Stimulated activated naive CD4-positive, alpha-beta T cell (primary cell): Measurements from ENCODE around the gene OXSR1.
"Not testable (repeated sequence)": the region's sequence is repeated elsewhere in the genome, so short reads cannot be mapped to it uniquely, and the experiment has no call there.

ENCODE experiments used
- DNase-seq, 6 experiments: peaks; one replicate each; lab custom pipeline; 2025; lab: John Stamatoyannopoulos, UW

The OXSR1 gene

DNA sequence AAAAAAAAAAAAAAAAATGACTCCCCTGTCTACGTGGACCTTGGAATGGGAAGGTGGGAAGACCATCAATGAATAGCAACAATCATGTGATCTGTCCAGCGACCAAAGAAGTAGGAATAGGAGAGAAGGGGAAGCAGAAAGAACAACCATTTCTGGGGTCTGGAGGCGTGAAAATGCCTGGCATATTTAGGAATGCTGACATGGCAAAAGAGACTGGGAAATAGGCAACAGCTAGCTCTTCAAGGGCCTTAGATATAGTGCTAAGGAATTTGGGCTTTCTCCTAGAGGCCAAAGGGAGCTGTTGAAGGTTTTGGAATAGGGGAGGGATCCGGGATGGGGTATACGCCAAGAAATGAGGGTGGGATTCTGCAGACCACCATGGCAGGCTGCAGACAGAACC lies 106.2 kb downstream of the OXSR1 start:
- no peak for DNase-seq

GRCh38 chr3:38274864-38275649 lies 109.7 kb downstream of the OXSR1 start:
- no peak for DNase-seq

DNA sequence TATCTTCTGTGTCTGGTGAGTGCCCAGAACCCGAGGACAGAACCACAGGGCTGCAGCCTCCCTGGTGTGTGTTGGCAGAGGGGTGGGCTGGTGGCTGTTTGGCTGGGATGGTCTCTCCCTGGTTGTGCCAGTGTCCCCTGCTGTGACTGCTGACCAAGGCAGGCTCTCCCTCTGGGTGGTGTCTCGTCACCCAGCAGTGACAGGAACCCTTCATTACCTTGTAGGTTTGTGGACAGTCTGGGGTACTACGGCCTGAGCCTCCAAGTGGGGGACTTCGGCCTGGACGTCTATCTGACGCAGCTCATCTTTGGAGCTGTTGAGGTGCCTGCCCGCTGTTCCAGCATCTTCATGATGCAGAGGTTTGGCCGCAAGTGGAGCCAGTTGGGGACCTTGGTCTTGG lies 110.3 kb downstream of the OXSR1 start:
- no peak for DNase-seq

- no peak for DNase-seq
Observed at GRCh38 chr3:38276081-38276916, 111.0 kb downstream of the OXSR1 start.

DNA sequence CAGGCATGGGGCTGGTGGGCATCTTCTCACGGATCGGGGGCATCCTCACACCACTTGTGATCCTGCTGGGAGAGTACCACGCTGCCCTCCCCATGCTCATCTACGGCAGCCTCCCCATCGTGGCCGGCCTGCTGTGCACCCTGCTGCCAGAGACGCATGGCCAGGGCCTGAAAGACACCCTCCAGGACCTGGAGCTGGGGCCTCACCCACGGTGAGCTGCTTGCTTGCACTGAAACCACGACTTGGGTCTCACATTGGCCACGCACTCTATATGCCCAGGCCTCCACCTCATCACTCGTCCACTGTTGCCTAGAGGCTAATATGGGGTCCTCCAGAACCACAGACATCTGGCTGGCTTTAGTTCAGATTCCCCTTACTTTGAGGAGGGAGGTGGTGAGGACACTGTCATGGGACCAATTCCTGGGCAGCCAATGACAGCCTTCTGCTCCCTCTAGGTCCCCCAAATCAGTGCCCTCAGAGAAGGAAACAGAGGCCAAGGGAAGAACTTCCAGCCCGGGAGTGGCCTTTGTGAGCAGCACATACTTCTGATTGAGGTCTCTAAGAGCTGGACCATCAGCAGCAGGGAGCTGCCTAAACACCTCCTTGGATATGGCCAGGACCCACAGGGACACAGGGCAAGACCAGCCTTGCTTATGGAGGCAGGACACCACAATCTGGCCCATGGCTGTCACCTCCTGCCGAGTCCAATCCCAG lies 111.7 kb downstream of the OXSR1 start:
- no peak for DNase-seq

- no peak for DNase-seq
Observed at GRCh38 chr3:38278841-38279240, 113.5 kb downstream of the OXSR1 start.

GRCh38 chr3:38281895-38282686 lies 116.8 kb downstream of the OXSR1 start, which contains the start of gene SLC22A14:
Gene SLC22A14, plus strand, starts transcription at chr3:38282294. Its CDS starts 23,733 bp downstream, at chr3:38306027.
- DNase-seq = no peak

DNA sequence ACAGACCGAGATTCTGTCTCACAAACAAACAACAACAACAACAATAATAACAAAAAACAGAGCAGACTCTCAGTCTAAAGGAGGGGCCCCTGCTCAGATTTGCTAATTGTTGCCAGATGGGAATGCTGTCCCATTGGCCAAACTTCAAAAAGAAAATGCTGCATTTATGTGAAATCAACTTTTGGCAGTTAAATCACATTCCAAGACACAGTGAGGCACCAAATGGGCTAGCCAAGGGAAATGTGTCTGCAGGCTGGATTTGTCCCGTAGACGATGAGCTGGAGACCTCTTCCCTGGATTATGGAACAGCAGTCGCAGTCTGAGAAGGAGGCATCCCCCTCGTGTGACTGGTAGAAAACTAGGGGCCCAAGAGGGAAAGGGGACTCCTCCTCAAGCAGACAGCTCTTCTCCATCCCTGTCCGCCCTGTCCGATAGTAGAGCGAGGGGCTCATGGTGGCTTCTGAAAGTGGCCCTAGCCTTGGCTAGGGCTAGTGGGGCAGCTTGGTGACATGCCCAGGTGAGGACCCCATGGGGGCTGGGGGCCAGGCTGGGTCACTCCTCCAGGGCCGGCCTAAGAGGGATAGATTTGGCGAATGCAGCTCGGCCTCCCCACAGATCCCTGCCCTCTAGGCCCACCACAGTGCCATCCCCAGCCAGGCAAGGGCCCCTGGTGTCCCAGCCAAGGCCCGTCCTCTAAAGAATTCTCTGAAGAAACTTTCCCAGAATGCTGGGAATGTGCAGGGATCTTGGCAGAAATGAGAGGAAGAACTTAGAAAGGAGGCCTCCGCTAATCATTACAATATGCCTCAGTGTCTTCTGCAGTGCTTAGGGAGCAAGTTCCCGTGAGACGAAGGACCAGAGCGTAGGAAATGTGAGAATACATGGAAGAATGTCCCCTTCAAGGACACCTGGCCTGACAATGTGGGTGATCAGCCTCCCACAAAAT lies 118.7 kb downstream of the OXSR1 start:
- no peak for DNase-seq

DNA sequence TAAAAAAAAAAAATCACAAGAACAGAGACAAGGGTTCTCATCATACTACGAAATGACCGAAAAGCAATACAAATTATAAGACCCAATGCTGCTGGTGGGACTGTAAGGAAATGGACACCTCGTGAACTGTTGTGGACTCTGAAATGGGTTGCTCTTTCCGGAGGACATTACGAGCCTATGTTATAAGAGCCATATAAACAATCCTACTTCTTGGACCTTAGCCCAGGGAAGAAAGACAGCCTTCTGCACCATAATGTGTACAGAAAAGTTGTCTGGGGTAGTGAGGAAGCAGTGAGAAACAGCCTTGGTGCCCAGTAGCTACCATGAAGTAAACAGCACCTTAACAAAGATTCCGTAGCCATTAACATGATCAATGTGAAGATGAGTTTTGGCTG lies 119.4 kb downstream of the OXSR1 start:
- no peak for DNase-seq

DNA sequence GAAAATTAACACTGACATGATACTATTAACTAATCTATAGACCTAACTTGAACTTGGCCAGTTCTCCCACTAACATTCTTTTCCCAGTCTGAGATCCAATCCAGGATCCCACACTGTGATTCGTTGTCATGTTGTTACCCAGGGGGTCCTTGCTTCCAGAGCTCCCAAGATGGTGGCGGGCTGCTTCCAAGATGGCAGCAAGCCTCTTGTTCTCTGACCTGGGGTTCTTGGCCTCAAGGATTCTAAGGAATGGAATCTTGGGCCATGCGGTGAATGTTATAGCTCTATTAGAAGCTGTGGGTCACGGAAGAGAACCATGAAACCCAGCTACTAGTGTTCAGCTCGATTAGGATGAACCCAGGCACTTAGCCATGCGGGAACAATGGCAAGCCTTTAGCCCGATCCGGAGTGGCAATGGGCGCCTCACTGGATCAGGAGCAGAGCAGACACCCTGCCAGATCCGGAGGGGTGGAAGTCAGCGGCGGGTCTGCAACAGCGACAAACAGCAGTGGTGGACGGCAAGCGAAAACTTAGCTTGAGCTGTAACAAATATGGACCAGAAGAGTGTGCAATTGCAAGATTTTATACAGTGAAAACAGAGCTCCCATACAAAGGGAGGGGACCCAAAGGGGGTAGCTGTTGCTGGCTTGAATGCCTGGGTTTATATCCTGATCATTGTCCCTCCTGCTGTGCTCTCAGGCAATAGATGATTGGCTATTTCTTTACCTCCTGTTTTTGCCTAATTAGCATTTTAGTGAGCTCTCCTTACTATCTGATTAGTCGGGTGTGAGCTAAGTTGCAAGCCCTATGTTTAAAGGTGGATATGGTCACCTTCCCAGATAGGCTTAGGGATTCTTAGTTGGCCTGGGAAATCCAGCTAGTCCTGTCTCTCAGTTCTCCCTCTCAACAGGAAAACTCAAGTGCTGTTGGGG lies 124.2 kb downstream of the OXSR1 start:
- DNase-seq = not testable (repeated sequence)

GRCh38 chr3:38297053-38297452 lies 131.7 kb downstream of the OXSR1 start:
- DNase-seq = not testable (repeated sequence)

DNA sequence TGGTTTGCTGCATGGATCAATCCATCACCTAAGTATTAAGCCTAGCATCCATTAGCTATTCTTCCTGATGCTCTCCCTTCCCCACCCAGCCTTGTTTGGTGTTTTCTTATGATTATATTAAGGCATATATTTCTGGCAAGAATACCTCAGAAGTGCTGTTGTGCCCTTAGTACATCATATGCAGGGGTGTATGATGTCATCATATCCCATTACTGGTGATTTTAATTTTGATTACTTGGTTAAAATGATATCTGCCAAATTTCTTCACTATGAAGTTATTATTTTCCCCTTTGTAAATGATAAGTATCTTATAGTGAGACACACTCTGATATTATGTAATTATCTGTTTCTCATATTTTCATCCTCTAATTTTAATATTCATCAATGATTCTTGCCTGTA lies 132.2 kb downstream of the OXSR1 start:
- DNase-seq = no peak

DNA sequence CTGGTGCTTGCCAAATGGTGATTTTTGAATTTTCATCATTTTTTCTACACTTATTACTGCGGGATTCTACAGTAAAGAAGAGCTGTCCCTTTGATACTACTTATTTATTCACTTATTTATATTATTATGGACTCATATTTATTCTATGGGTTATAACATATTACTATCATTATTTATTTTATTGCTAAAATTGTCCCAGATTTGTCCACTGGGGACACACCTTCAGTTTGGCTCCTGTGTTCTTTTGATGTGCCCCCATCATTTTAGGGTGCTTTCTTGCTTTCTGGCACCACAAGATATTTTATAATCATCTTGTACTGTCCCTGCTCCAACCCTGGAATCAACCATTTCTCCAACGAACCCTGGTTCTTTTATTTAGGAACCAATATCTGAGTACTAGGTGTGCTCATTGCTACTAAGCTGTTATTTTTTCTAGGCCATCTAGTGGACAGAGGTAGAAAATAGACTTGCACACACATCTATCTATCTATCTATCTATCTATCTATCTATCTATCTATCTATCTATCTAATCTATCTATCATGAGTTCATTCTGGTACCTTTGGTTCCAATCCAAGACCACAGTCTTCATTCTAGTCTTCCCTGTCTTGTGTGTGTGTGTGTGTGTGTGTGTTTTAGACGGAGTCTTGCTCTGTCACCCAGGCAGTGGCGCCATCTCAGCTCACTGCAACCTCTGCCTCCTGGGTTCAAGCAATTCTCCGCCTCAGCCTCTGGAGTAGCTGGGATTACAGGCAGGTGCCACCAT lies 132.8 kb downstream of the OXSR1 start:
- no peak for DNase-seq
